Progenitor cell of endocrine pancreas (in vitro differentiated cells): ENCODE results near the gene ITIH6. TPM values are rescaled to one million over a fixed set of nuclear protein-coding genes. Genes with fewer than 3 reads are reported as not detected.

ENCODE experiments used
- DNase-seq: peaks from one replicate; pipeline ENCODE4 v3.0.0; 2021; ENCODE audit warnings: low spot score; ENCODE audit not compliant: unreplicated experiment
- H3K27ac Mint-ChIP-seq: 2 replicates; pipeline ENCODE4 v1.8.0; 2021; ENCODE audit warnings: mild to moderate bottlenecking, moderate library complexity, mixed read lengths
- H3K27me3 Mint-ChIP-seq: 2 replicates; pipeline ENCODE4 v1.8.0; 2021; ENCODE audit warnings: mixed read lengths
- H3K36me3 Mint-ChIP-seq: 2 replicates; pipeline ENCODE4 v1.8.0; 2022; ENCODE audit warnings: mixed read lengths; ENCODE audit not compliant: insufficient read depth
- H3K4me1 Mint-ChIP-seq: 2 replicates; pipeline ENCODE4 v1.8.0; 2021; ENCODE audit warnings: low read depth, mixed read lengths
- H3K4me3 Mint-ChIP-seq: 2 replicates; pipeline ENCODE4 v1.8.0; 2021; ENCODE audit warnings: low read depth, mild to moderate bottlenecking, moderate library complexity, mixed read lengths
- H3K9me3 Mint-ChIP-seq: 2 replicates; pipeline ENCODE4 v1.8.0; 2021; ENCODE audit warnings: low read depth, mixed read lengths
- CTCF ChIP-seq: fragments of 200-600 bp; sonication (generic); IDR thresholded peaks from one replicate; pipeline ENCODE4 v1.5.0; 2021; ENCODE audit warnings: antibody characterized with exemption, mild to moderate bottlenecking; ENCODE audit not compliant: unreplicated experiment
- total RNA-seq: library from RNA; stranded (reverse); gene quantifications from 2 replicates; pipeline ENCODE4 v1.2.1, GENCODE V29; 2021

The ITIH6 gene
- total RNA-seq, 1 donor from 2014 or later, result not detected

GRCh38 chrX:54838583-54838982 lies 40.5 kb upstream of the ITIH6 start:
- TF ChIP-seq CTCF, result no peak
- Mint-ChIP-seq H3K4me3 (no peak overlapping the region), H3K27ac (no peak overlapping the region), H3K9me3 (peaks cover 29% of the 10 kb centered on the region), H3K27me3 (no peaks in the 10 kb centered on the region), H3K4me1 (peaks cover 7% of the 10 kb centered on the region), H3K36me3 (peaks cover 2% of the 10 kb centered on the region)
- DNase-seq, result no peak

- no peaks in the 10 kb centered on the region for H3K27me3 Mint-ChIP-seq
- H3K4me3 Mint-ChIP-seq, result no peak overlapping the region
- no peak for TF ChIP-seq CTCF
- H3K4me1 Mint-ChIP-seq, result no peaks in the 10 kb centered on the region
- H3K36me3 Mint-ChIP-seq, result no peaks in the 10 kb centered on the region
- peaks cover 19% of the 10 kb centered on the region for H3K9me3 Mint-ChIP-seq
- no peak for DNase-seq
- no peak overlapping the region for H3K27ac Mint-ChIP-seq
Observed at GRCh38 chrX:54826598-54826997, 28.5 kb upstream of the ITIH6 start.

- Mint-ChIP-seq H3K27ac (no peak overlapping the region), H3K4me1 (no peaks in the 10 kb centered on the region), H3K4me3 (no peak overlapping the region), H3K36me3 (no peaks in the 10 kb centered on the region), H3K9me3 (peaks cover 14% of the 10 kb centered on the region), H3K27me3 (no peaks in the 10 kb centered on the region)
- DNase-seq, result no peak
- peak; percentile 33 for TF ChIP-seq CTCF
Observed at GRCh38 chrX:54825716-54826438, 27.8 kb upstream of the ITIH6 start.

GRCh38 chrX:54824722-54825121 lies 26.7 kb upstream of the ITIH6 start:
- H3K27me3 Mint-ChIP-seq, result no peaks in the 10 kb centered on the region
- no peak overlapping the region for H3K4me3 Mint-ChIP-seq
- H3K36me3 Mint-ChIP-seq, result no peaks in the 10 kb centered on the region
- H3K4me1 Mint-ChIP-seq, result no peaks in the 10 kb centered on the region
- H3K9me3 Mint-ChIP-seq, result peaks cover 14% of the 10 kb centered on the region
- no peak overlapping the region for H3K27ac Mint-ChIP-seq
- no peak for TF ChIP-seq CTCF
- DNase-seq, result no peak

- no peak overlapping the region for H3K4me3 Mint-ChIP-seq
- no peak overlapping the region for H3K27ac Mint-ChIP-seq
- no peak for DNase-seq
Observed at GRCh38 chrX:54824195-54824594, 26.1 kb upstream of the ITIH6 start.

More at GRCh38 chrX:54824195-54824594, 26.1 kb upstream of the ITIH6 start:
- TF ChIP-seq CTCF, result no peak
- H3K9me3 Mint-ChIP-seq, result peaks cover 14% of the 10 kb centered on the region
- no peaks in the 10 kb centered on the region for H3K27me3 Mint-ChIP-seq
- peaks cover under 1% of the 10 kb centered on the region for H3K4me1 Mint-ChIP-seq
- no peaks in the 10 kb centered on the region for H3K36me3 Mint-ChIP-seq
